Measurements from ENCODE around the gene LRCOL1. TPM values are rescaled to one million over a fixed set of nuclear protein-coding genes. Genes with fewer than 3 reads are reported as not detected.

LRCOL1 gene
- not detected in 5 replicates for total RNA-seq (2022; extraction: Qiagen RNA extraction; ENCODE audit: low read depth)

DNA sequence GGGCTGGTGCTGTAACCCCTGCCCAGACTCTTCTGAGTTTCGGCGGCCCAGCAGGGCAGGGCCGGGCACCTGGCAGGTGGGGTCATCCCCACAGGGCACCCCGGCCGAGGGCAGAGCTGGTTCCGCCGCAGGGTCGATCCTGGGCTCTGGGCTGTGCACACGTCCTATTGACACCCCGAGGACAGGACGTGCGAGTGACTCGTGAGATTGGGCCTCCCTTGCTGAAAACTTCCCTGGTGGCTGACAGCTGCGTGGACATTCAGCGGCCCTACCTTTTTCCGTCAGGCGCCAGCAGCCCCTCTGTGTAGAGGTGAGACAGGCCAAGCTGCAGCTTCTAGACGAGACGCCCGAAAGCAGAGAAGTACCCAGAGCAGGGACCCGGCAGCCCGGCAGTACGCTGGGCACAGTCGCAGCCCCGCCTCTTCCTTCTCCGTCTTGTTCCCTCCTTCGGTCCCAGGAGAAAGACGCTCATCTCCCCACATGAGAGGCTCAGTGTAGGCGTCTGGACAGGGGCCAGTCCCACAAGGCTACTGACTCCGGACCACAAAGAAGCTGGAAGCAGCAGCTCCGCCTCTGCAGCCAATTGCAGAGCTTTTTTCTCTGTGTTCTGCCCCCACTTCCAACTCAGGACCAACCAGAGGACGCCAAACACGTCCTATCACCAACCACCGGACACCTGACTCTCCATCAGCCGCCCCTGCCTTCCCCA is at the start of gene LRCOL1:
TSS of gene LRCOL1 (minus strand) at position 532 of the 709 bp plus-strand sequence. CDS start 4,331 bp downstream, outside the sequence.

DNA sequence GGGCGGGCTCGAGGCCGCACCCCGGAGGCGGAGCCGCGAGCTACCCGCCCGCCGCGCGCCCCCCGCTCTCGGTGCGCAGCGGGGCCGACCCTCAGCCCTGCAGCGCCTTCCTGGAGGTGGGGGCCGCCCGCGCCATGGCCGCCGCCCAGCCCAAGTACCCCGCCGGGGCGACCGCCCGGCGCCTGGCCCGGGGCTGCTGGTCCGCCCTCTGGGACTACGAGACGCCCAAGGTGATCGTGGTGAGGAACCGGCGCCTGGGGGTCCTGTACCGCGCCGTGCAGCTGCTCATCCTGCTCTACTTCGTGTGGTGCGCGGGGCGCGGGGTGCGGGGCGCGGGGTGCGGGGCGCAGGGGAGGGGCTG is 8.3 kb upstream of the LRCOL1 start, which contains the start of gene P2RX2:
TSS of gene P2RX2 (plus strand) at position 94 of the 361 bp plus-strand sequence. CDS start at position 135, 41 bp downstream.

Other genes starting within 250 kb of the LRCOL1 start
- gene FBRSL1, start 120.4 kb downstream of the LRCOL1 start, total RNA-seq (2022; extraction: Qiagen RNA extraction; ENCODE audit: low read depth): 44.2 to 98.4 TPM (median 83.8 TPM) in 5 replicates
- not detected in 5 replicates for gene P2RX2, start 8.2 kb upstream of the LRCOL1 start, total RNA-seq (2022; extraction: Qiagen RNA extraction; ENCODE audit: low read depth)
- gene POLE, start 76.8 kb upstream of the LRCOL1 start, total RNA-seq (2022; extraction: Qiagen RNA extraction; ENCODE audit: low read depth): 46.1 to 50.9 TPM (median 47.5 TPM) in 5 replicates
- 18.4 to 34.0 TPM (median 30.9 TPM) in 5 replicates for gene PXMP2, start 77.0 kb upstream of the LRCOL1 start, total RNA-seq (2022; extraction: Qiagen RNA extraction; ENCODE audit: low read depth)
- 37.7 to 59.9 TPM (median 56.8 TPM) in 5 replicates for gene PGAM5, start 100.3 kb upstream of the LRCOL1 start, total RNA-seq (2022; extraction: Qiagen RNA extraction; ENCODE audit: low read depth)
- 67.2 to 86.2 TPM (median 82.7 TPM) in 5 replicates for gene ANKLE2, start 151.2 kb upstream of the LRCOL1 start, total RNA-seq (2022; extraction: Qiagen RNA extraction; ENCODE audit: low read depth)
- 16.7 to 25.7 TPM (median 23.4 TPM) in 5 replicates for gene GOLGA3, start 218.3 kb upstream of the LRCOL1 start, total RNA-seq (2022; extraction: Qiagen RNA extraction; ENCODE audit: low read depth)

Data from A549 treated with ZK216348 at 1 μM for 4 hours (cell line).